ENCODE data around the gene RTTN. TPM values are rescaled to one million over a fixed set of nuclear protein-coding genes. Genes with fewer than 3 reads are reported as not detected.

RTTN gene
- total and polyA plus RNA-seq, 2 donors from 2014 or later: 6.3 to 12.3 TPM

DNA sequence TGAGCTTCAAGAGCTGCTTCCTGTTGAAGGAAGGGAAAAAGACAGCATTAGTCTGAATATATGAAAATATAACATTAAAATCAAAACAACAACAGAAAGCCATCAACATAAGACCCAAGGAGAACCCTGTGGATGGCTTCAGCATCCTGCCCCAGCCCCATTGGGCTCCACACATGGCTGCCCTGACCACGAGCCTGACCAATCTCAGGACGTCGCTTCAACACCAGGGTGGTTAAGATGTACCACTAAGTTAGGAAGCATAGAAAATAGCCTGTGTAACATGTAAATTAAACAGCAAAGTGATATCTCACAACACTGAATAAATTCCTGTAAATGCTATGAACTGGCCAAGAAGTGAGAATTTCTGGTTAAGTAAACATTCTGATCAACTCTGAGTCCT, 180.7 kb downstream of the RTTN start:
- Histone ChIP-seq H3K27me3 (ENCODE audit: control insufficient read depth, insufficient read depth, low read length) (no peaks in the 10 kb centered on the region), H3K36me3 (ENCODE audit: control insufficient read depth in 2 of 3, insufficient read depth in 3 of 3, low read length in 3 of 3) (peaks cover 6 to 13% (median 9%) of the 10 kb centered on the region in 3 donors), H3K9me3 (ENCODE audit: control insufficient read depth in 2 of 3, insufficient read depth in 1 of 3, low read length in 3 of 3) (no peaks in the 10 kb centered on the region), H3K9ac (ENCODE audit: low read length in 3 of 3) (no peak overlapping the region), H3K4me1 (ENCODE audit: control insufficient read depth in 2 of 3, insufficient read depth in 2 of 3, low read depth in 1 of 3, low read length in 3 of 3) (no peaks in the 10 kb centered on the region), H3K27ac (ENCODE audit: low read depth in 2 of 2, low read length in 2 of 2) (no peak overlapping the region), H3K4me3 (ENCODE audit: low read length in 3 of 3) (no peak overlapping the region)
- TF ChIP-seq, protein P1, sequence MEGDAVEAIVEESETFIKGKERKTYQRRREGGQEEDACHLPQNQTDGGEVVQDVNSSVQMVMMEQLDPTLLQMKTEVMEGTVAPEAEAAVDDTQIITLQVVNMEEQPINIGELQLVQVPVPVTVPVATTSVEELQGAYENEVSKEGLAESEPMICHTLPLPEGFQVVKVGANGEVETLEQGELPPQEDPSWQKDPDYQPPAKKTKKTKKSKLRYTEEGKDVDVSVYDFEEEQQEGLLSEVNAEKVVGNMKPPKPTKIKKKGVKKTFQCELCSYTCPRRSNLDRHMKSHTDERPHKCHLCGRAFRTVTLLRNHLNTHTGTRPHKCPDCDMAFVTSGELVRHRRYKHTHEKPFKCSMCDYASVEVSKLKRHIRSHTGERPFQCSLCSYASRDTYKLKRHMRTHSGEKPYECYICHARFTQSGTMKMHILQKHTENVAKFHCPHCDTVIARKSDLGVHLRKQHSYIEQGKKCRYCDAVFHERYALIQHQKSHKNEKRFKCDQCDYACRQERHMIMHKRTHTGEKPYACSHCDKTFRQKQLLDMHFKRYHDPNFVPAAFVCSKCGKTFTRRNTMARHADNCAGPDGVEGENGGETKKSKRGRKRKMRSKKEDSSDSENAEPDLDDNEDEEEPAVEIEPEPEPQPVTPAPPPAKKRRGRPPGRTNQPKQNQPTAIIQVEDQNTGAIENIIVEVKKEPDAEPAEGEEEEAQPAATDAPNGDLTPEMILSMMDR (IDR thresholded peaks at IDR 0.05; ENCODE audit: borderline replicate concordance, extremely low read depth, insufficient read depth): no peak
- intact Hi-C loops (cut with DNase I): no loop called here
- FAIRE-seq (no peak), DNase-seq (no peak)

DNA sequence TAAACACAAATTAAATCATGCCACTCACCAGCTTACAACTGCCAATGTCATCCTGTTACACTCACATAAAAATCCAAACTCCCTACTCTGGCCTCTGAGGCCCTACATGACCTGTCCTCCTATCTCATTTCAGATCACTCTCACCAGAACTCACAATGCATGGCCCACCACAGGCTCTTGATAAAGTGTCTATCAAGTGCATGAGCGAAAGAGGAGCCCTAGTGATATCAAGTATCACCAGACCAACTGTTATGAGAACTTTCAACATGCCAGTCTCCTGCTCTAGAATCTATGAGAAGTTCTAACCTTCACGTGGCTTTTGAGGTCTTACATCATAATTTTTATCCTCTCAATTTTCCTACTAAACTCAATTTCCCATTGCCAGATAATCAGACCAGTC, 181.4 kb downstream of the RTTN start:
- no peaks in the 10 kb centered on the region for H3K9me3 ChIP-seq (ENCODE audit: control insufficient read depth in 2 of 3, insufficient read depth in 1 of 3, low read length in 3 of 3)
- no peak overlapping the region for H3K4me3 ChIP-seq (ENCODE audit: low read length in 3 of 3)
- no peaks in the 10 kb centered on the region for H3K27me3 ChIP-seq (ENCODE audit: control insufficient read depth, insufficient read depth, low read length)
- no peaks in the 10 kb centered on the region for H3K4me1 ChIP-seq (ENCODE audit: control insufficient read depth in 2 of 3, insufficient read depth in 2 of 3, low read depth in 1 of 3, low read length in 3 of 3)
- H3K36me3 ChIP-seq (ENCODE audit: control insufficient read depth in 2 of 3, insufficient read depth in 3 of 3, low read length in 3 of 3): peaks cover 6 to 13% (median 13%) of the 10 kb centered on the region in 3 donors
- intact Hi-C loops (cut with DNase I): no loop called here
- no peak for FAIRE-seq
- TF ChIP-seq, protein P1 (IDR thresholded peaks at IDR 0.05; ENCODE audit: borderline replicate concordance, extremely low read depth, insufficient read depth): no peak
- no peak overlapping the region for H3K27ac ChIP-seq (ENCODE audit: low read depth in 2 of 2, low read length in 2 of 2)
- DNase-seq: peak in 3 of 5 donors; percentile 15 to 49 (median 25)
- no peak overlapping the region for H3K9ac ChIP-seq (ENCODE audit: low read length in 3 of 3)

DNA sequence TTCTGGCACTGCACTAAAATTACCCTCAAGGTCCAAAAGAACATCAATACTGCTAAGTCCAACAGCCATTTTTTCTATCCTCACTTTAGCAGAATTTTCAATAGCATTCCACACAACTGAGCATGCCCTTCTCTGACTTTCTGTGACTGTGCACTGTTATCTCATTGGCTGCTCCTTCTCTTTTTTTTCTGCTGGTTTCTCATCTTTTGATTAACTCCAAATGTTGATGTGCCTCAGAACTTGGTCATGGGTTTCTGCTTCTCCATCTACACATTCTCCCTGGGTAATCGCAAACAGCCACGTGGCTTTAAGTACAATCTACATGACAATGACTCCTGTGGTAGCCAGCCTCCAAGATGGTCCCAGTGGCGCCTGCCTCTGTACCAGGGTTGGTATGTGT, 182.9 kb downstream of the RTTN start:
- Histone ChIP-seq H3K4me1 (ENCODE audit: control insufficient read depth in 2 of 3, insufficient read depth in 2 of 3, low read depth in 1 of 3, low read length in 3 of 3) (no peaks in the 10 kb centered on the region), H3K4me3 (ENCODE audit: low read length in 3 of 3) (no peak overlapping the region), H3K9me3 (ENCODE audit: control insufficient read depth in 2 of 3, insufficient read depth in 1 of 3, low read length in 3 of 3) (no peaks in the 10 kb centered on the region), H3K27ac (ENCODE audit: low read depth in 2 of 2, low read length in 2 of 2) (no peak overlapping the region), H3K27me3 (ENCODE audit: control insufficient read depth, insufficient read depth, low read length) (no peaks in the 10 kb centered on the region), H3K9ac (ENCODE audit: low read length in 3 of 3) (no peak overlapping the region), H3K36me3 (ENCODE audit: control insufficient read depth in 2 of 3, insufficient read depth in 3 of 3, low read length in 3 of 3) (peaks cover 6 to 13% (median 11%) of the 10 kb centered on the region in 3 donors)
- TF ChIP-seq, protein P1 (IDR thresholded peaks at IDR 0.05; ENCODE audit: borderline replicate concordance, extremely low read depth, insufficient read depth): no peak
- no peak for FAIRE-seq
- intact Hi-C loops (cut with DNase I): no loop called here
- no peak for DNase-seq

DNA sequence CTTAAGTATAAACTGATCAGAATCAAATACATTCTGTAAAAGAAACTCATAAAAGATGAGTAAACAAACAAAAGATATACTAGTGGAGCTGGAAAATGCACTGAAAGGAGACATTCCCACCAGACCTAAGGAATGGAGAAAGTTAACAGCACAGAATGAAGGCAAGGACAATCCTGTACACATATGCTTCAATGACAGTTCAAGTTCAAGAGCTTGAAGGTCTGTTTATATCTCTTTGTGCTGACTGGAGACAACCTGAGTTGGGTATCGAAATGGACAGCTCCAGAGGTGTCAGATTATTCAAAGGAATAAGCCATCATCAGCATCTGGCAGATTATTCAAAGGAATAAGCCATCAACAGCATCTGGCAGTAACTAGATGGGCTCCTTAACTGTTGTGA, 184.0 kb downstream of the RTTN start:
- Histone ChIP-seq H3K36me3 (ENCODE audit: control insufficient read depth in 2 of 3, insufficient read depth in 3 of 3, low read length in 3 of 3) (peaks cover 6 to 19% (median 11%) of the 10 kb centered on the region in 3 donors), H3K27ac (ENCODE audit: low read depth in 2 of 2, low read length in 2 of 2) (no peak overlapping the region), H3K4me1 (ENCODE audit: control insufficient read depth in 2 of 3, insufficient read depth in 2 of 3, low read depth in 1 of 3, low read length in 3 of 3) (no peaks in the 10 kb centered on the region), H3K9ac (ENCODE audit: low read length in 3 of 3) (no peak overlapping the region), H3K9me3 (ENCODE audit: control insufficient read depth in 2 of 3, insufficient read depth in 1 of 3, low read length in 3 of 3) (no peaks in the 10 kb centered on the region), H3K27me3 (ENCODE audit: control insufficient read depth, insufficient read depth, low read length) (no peaks in the 10 kb centered on the region), H3K4me3 (ENCODE audit: low read length in 3 of 3) (no peak overlapping the region)
- intact Hi-C loops (cut with DNase I): no loop called here
- DNase-seq: no peak
- FAIRE-seq: no peak
- TF ChIP-seq, protein P1 (IDR thresholded peaks at IDR 0.05; ENCODE audit: borderline replicate concordance, extremely low read depth, insufficient read depth): no peak

All from kidney (tissue), 14 donors.